ENCODE data around the gene VAC14. TPM values are rescaled to one million over a fixed set of nuclear protein-coding genes. Genes with fewer than 3 reads are reported as not detected.
A peak's percentile ranks its signal among the peaks of the same experiment; 100 is the strongest.
"Not testable (repeated sequence)": the region's sequence is repeated elsewhere in the genome, so short reads cannot be mapped to it uniquely, and the experiment has no call there.

VAC14 gene
- total RNA-seq (2012; rRNA removed), result 29.1 and 43.3 TPM in 2 replicates

DNA sequence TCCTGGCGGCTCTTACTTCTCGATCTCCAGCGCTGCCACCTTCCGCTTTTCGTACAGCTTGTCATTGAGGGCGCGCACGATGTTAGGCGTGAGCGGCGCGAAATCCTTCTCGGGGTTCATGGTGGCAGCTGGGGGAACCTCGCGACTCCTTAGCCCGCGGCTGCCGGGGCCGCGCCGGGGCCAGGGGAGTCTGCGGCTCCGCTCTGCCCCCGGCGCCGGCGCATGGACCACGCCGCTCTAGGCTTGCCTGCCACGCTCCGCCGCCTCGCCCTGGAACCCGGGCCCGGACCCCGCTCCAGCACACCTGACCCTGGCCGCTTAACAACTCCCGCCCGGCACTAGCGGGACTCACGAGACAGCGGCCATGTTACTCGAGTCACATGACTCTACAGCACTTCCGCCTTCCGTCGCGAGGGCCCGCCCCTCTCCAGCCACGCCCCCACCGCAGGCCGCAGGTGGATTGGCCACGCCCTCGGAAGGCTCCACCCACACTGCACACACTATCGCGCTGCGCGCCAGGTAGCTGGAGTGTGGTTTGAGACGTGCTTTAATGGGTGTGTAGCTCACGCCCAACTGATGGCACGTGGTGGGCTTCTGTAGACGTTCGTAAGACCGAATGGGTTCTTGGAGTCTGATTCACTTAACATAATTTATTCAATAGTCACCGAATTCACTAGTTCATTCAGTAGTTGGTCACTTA is at the start of gene VAC14:
Gene VAC14 (minus strand): TSS at position 378 of the 700 bp plus-strand sequence. CDS start 258 bp downstream, at position 120.
- Histone ChIP-seq H3K4me1 (ENCODE audit: control insufficient read depth, insufficient read depth, low read length) (peaks cover 48% of the 10 kb centered on the region), H3K4me2 (ENCODE audit: low read length) (peak within 1 kb of the TSS; percentile 94), H3K9me3 (replicated peaks; ENCODE audit: low read length) (peaks cover 3% of the 10 kb centered on the region), H3K9ac (ENCODE audit: low read depth, low read length) (peak within 1 kb of the TSS; percentile 96), H3K27me3 (ENCODE audit: control insufficient read depth, insufficient read depth, low read length) (no peaks in the 10 kb centered on the region), H3K36me3 (ENCODE audit: insufficient read depth, low read length) (peaks cover 9% of the 10 kb centered on the region), H3K4me3 (ENCODE audit: low read length) (peak within 1 kb of the TSS; percentile 94)

DNA sequence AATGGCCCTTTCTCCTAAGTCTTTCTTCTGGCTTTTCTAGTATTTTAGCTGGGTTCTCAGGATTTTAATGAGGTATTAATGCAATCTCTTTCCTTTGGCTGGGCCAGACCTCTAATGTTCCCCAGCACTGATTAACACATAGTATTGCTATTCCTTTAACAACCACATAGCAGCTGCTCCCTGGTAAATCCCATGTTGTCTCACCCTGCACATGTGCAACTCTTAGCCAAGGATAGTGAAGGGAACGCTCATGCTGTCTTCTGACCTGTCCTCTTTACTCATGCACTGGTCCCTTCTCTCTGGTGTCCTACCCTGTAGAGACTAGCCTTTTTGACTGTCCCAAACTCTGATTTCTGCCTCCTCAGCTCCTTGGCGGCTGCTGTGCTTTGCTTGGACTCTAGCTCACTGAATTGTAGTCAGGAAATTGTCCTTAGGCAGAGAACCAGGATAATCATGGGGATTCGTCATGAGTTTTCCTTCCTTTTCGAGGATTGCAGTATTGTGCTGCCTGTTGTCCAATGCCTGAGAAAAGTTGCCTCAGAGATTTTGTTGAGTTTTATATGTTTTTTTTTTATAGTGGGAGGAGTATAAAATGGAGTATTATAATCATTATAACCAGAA is 22.6 kb upstream of the VAC14 start:
- not testable (repeated sequence) for H3K9ac ChIP-seq (ENCODE audit: low read depth, low read length); H3K27me3 ChIP-seq (ENCODE audit: control insufficient read depth, insufficient read depth, low read length); H3K9me3 ChIP-seq (replicated peaks; ENCODE audit: low read length); H3K4me1 ChIP-seq (ENCODE audit: control insufficient read depth, insufficient read depth, low read length); H3K36me3 ChIP-seq (ENCODE audit: insufficient read depth, low read length); H3K4me2 ChIP-seq (ENCODE audit: low read length); H3K4me3 ChIP-seq (ENCODE audit: low read length)

DNA sequence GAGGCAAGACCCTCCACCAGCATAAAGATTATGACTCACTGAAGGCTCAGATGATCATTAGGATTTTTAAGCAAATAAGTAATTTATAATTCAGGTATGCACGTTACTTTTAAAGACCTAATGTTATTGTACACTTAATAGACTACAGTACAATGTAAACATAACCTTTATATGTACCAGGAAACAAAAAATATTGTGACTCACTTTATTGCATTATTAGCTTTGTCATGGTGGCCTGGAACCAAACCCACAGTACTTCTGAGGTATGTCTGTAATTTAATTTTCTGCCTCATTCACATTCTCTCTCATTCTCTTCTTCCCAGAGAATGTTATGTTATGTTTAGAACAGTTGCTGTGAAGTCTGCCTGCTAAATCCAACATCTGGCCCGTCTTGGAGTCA is 21.8 kb upstream of the VAC14 start:
- H3K4me2 ChIP-seq (ENCODE audit: low read length); H3K9ac ChIP-seq (ENCODE audit: low read depth, low read length); H3K27me3 ChIP-seq (ENCODE audit: control insufficient read depth, insufficient read depth, low read length); H3K4me1 ChIP-seq (ENCODE audit: control insufficient read depth, insufficient read depth, low read length); H3K36me3 ChIP-seq (ENCODE audit: insufficient read depth, low read length); H3K9me3 ChIP-seq (replicated peaks; ENCODE audit: low read length); H3K4me3 ChIP-seq (ENCODE audit: low read length): not testable (repeated sequence)

DNA sequence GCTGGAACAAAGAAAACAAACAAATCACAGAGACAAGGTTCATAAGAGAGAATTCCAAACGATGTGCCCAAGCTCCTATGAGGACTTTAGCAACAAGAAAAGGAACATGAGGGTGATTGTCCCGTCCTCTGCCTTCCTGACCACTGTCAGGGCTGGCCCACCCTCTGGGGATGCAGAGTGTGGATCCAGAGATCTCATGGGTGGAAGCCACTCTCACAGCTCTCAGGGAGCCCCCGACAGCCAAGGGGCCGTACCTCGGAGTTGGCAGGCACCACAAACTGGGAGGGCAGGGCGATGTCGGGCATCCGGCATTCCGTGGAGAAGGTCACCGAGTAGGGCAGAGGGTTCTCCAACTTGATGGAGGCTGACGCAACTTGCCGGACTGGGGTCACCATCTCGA is 17.1 kb upstream of the VAC14 start:
- H3K9me3 ChIP-seq (replicated peaks; ENCODE audit: low read length); H3K4me2 ChIP-seq (ENCODE audit: low read length): not testable (repeated sequence)

DNA sequence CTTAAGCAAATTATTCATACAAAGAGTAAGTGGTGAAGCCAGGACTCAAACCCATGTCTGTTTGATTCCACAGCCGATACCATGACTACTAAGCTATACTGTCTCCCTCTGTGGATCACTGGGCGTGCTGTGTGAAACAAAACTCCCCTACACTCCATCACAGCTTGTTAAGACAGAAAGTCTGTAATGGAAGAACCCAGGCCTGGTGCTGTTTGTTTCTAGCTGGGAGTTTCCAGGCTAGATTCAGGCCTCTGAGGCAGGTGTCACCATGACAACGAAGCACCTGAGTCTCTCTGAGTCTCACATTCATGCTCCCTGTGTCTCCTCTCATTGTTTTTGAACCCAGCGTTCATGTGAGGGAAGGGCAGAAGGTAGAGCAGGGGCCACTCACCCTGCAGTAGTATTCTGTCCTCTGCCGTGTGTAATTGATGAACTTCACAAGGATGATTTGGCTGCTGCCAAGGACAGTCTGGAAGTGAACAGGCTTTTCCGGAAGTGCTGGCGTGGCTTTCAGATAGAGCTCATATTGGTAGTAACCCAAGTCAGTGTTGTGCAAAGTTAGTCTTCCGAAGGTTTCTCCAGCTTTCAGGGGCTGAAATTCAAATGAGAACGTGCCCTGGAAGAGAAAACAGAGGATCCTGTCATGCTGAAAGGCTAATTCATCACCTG is 8.6 kb upstream of the VAC14 start:
- no peak overlapping the region for H3K4me2 ChIP-seq (ENCODE audit: low read length)
- peaks cover 26% of the 10 kb centered on the region for H3K4me1 ChIP-seq (ENCODE audit: control insufficient read depth, insufficient read depth, low read length)
- no peaks in the 10 kb centered on the region for H3K9me3 ChIP-seq (replicated peaks; ENCODE audit: low read length)
- H3K27me3 ChIP-seq (ENCODE audit: control insufficient read depth, insufficient read depth, low read length), result no peaks in the 10 kb centered on the region
- H3K9ac ChIP-seq (ENCODE audit: low read depth, low read length), result no peak overlapping the region
- H3K4me3 ChIP-seq (ENCODE audit: low read length), result no peak overlapping the region
- no peaks in the 10 kb centered on the region for H3K36me3 ChIP-seq (ENCODE audit: insufficient read depth, low read length)

More for the DNA sequence above, 17.1 kb upstream of the VAC14 start:
- H3K4me1 ChIP-seq (ENCODE audit: control insufficient read depth, insufficient read depth, low read length); H3K9ac ChIP-seq (ENCODE audit: low read depth, low read length); H3K4me3 ChIP-seq (ENCODE audit: low read length); H3K27me3 ChIP-seq (ENCODE audit: control insufficient read depth, insufficient read depth, low read length); H3K36me3 ChIP-seq (ENCODE audit: insufficient read depth, low read length): not testable (repeated sequence)

DNA sequence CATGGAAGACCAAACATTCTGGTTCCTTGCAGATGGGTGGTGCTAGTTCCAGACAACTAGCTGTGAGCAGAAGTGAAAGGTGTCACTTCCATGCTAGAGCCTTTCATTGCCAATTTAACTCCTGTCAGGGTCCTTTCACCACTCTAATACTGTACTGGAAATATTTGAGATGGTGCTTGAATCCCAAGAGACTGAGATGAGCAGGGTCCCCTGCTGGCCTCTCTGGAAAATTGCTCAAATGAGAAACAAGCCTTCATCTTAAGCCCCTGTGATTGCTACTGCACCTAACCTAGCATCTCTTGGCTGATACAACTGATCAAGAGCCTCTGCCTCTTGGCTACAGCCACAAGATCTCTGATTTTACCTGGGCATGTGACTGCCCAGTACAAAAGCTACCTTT is 7.4 kb upstream of the VAC14 start:
- Histone ChIP-seq H3K9ac (ENCODE audit: low read depth, low read length) (no peak overlapping the region), H3K4me3 (ENCODE audit: low read length) (no peak overlapping the region), H3K36me3 (ENCODE audit: insufficient read depth, low read length) (no peaks in the 10 kb centered on the region), H3K9me3 (replicated peaks; ENCODE audit: low read length) (peaks cover 3% of the 10 kb centered on the region), H3K4me2 (ENCODE audit: low read length) (no peak overlapping the region), H3K4me1 (ENCODE audit: control insufficient read depth, insufficient read depth, low read length) (peaks cover 35% of the 10 kb centered on the region), H3K27me3 (ENCODE audit: control insufficient read depth, insufficient read depth, low read length) (no peaks in the 10 kb centered on the region)

DNA sequence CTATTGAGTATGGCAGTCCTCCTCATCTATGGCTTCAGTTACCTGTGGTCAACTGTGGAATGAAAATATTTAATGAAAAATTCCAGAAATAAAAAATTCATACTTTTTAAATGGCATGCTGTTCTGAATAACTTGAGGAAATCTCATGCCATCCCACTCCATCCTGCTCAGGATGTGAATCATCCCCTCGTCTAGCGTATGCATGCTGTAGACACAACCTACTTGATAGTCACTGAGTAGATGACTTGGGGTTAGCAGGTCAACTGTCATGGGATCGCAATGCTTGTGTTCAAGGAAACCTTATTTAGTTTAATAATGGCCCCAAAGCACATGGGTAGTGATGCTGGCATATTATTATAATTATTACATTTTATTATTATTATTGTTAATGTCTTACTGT is 4.8 kb upstream of the VAC14 start:
- no peaks in the 10 kb centered on the region for H3K36me3 ChIP-seq (ENCODE audit: insufficient read depth, low read length)
- no peaks in the 10 kb centered on the region for H3K27me3 ChIP-seq (ENCODE audit: control insufficient read depth, insufficient read depth, low read length)
- H3K4me2 ChIP-seq (ENCODE audit: low read length), result peak overlapping the region; percentile 60
- H3K9me3 ChIP-seq (replicated peaks; ENCODE audit: low read length), result peaks cover 3% of the 10 kb centered on the region
- peak overlapping the region; percentile 55 for H3K4me3 ChIP-seq (ENCODE audit: low read length)
- peak overlapping the region; percentile 86 for H3K9ac ChIP-seq (ENCODE audit: low read depth, low read length)
- H3K4me1 ChIP-seq (ENCODE audit: control insufficient read depth, insufficient read depth, low read length), result peaks cover 46% of the 10 kb centered on the region

DNA sequence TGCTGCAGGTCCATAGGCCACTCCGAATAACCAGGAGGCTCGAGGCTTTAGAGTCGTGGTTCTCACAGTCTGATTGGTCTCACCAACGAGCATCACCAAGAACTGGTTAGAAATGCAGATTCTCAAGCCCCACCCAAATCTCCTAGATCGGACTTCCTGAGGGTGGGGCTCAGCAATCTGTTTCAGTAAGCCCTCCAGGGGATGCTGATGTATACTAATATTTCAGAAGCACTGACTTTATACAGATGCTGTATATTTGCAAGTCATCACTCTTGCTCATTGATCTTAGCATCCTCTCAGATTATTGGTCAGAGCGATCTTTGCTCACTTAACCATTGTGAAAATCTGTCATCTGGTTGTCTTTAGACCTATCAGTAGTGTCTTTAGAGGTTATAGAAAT is 4.4 kb upstream of the VAC14 start:
- Histone ChIP-seq H3K4me3 (ENCODE audit: low read length) (peak overlapping the region; percentile 55), H3K27me3 (ENCODE audit: control insufficient read depth, insufficient read depth, low read length) (no peaks in the 10 kb centered on the region), H3K9me3 (replicated peaks; ENCODE audit: low read length) (peaks cover 3% of the 10 kb centered on the region), H3K9ac (ENCODE audit: low read depth, low read length) (peak overlapping the region; percentile 86), H3K36me3 (ENCODE audit: insufficient read depth, low read length) (no peaks in the 10 kb centered on the region), H3K4me2 (ENCODE audit: low read length) (peak overlapping the region; percentile 60), H3K4me1 (ENCODE audit: control insufficient read depth, insufficient read depth, low read length) (peaks cover 46% of the 10 kb centered on the region)

DNA sequence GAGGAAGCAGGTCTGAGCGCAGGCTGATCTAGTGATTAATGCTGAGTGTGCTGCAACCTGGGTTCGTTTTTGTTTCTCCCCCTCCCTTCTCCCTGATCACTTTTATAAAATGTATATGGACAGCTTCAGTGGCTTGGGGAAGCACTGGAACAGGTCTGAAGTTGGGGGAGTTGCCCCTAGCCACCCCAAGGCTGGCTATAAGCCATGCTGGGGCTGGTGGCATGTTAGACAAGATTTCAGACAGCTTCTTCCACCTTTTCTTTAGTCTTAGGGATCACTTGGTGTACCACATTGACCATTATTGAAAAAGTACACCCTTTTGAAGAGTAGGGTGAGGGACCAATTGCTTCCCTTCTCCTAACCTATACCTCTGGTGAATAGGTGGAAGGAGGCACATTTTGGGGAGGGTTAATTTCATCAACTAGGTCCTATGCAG is 3.8 kb upstream of the VAC14 start:
- Histone ChIP-seq H3K36me3 (ENCODE audit: insufficient read depth, low read length) (no peaks in the 10 kb centered on the region), H3K9ac (ENCODE audit: low read depth, low read length) (peak overlapping the region; percentile 86), H3K4me3 (ENCODE audit: low read length) (peak overlapping the region; percentile 55), H3K4me2 (ENCODE audit: low read length) (peak overlapping the region; percentile 60), H3K27me3 (ENCODE audit: control insufficient read depth, insufficient read depth, low read length) (no peaks in the 10 kb centered on the region), H3K9me3 (replicated peaks; ENCODE audit: low read length) (peaks cover 3% of the 10 kb centered on the region), H3K4me1 (ENCODE audit: control insufficient read depth, insufficient read depth, low read length) (peaks cover 49% of the 10 kb centered on the region)

DNA sequence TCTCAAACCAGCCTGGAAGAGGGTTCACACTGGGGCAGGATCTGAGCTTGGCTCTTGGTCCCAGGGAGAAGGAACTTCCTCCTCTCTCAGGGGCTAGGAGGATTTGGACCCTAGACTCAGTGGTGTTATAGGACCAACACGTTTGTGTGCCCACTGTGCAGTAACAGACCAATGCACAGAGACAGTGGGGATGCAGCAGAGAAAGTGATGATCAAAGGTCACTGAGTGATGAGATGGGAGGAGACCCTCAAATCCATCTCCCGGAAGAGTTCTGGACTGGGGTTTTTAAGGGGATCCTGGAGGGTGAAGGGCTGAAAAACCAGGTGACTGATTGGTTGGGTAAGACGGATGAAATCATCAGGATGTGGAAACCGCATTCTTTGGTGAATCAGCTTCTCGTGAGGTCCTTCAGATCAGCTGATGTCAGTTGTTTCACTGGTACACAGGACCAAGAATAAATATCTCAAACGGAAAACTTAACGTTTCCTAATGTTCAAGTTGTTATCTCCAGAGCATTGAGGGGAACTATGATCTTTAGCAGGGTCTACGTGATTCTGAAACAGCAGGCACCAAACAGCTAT is 3.3 kb upstream of the VAC14 start:
- H3K4me3 ChIP-seq (ENCODE audit: low read length), result peak overlapping the region; percentile 55

DNA sequence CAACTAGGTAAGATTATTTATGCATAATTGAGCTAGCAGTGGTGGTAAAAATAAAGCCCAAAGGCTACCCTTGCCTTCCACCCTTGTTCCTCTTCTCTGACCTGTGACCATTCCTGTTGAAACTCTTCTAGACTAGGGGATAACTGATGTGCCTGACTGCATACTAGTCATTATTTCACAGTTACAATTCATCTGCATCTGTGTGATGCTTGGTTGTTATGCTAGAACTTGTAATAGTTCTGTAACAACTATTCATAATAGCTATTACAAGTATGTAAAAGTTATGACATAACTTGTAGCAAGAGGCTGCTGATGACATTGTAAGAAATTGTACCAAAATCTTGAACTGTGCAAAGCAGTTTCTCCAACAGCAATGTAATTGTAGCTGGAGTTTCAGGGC is 2.4 kb upstream of the VAC14 start:
- H3K4me2 ChIP-seq (ENCODE audit: low read length), result no peak overlapping the region
- peaks cover 60% of the 10 kb centered on the region for H3K4me1 ChIP-seq (ENCODE audit: control insufficient read depth, insufficient read depth, low read length)
- H3K36me3 ChIP-seq (ENCODE audit: insufficient read depth, low read length), result peaks cover 8% of the 10 kb centered on the region
- H3K4me3 ChIP-seq (ENCODE audit: low read length), result no peak overlapping the region
- H3K27me3 ChIP-seq (ENCODE audit: control insufficient read depth, insufficient read depth, low read length), result no peaks in the 10 kb centered on the region
- peaks cover 3% of the 10 kb centered on the region for H3K9me3 ChIP-seq (replicated peaks; ENCODE audit: low read length)
- H3K9ac ChIP-seq (ENCODE audit: low read depth, low read length), result peak overlapping the region; percentile 70

More for the DNA sequence above, 3.3 kb upstream of the VAC14 start:
- Histone ChIP-seq H3K4me1 (ENCODE audit: control insufficient read depth, insufficient read depth, low read length) (peaks cover 54% of the 10 kb centered on the region), H3K4me2 (ENCODE audit: low read length) (peak overlapping the region; percentile 60), H3K9ac (ENCODE audit: low read depth, low read length) (peak overlapping the region; percentile 86), H3K9me3 (replicated peaks; ENCODE audit: low read length) (peaks cover 3% of the 10 kb centered on the region), H3K27me3 (ENCODE audit: control insufficient read depth, insufficient read depth, low read length) (no peaks in the 10 kb centered on the region), H3K36me3 (ENCODE audit: insufficient read depth, low read length) (no peaks in the 10 kb centered on the region)

All from skeletal muscle satellite cell (primary cell).